ENCODE results near the gene FHAD1. TPM values are rescaled to one million over a fixed set of nuclear protein-coding genes. Genes with fewer than 3 reads are reported as not detected.

FHAD1 gene
- polyA plus RNA-seq, 3 donors: 0.67 to 0.69 TPM; not detected in 1

DNA sequence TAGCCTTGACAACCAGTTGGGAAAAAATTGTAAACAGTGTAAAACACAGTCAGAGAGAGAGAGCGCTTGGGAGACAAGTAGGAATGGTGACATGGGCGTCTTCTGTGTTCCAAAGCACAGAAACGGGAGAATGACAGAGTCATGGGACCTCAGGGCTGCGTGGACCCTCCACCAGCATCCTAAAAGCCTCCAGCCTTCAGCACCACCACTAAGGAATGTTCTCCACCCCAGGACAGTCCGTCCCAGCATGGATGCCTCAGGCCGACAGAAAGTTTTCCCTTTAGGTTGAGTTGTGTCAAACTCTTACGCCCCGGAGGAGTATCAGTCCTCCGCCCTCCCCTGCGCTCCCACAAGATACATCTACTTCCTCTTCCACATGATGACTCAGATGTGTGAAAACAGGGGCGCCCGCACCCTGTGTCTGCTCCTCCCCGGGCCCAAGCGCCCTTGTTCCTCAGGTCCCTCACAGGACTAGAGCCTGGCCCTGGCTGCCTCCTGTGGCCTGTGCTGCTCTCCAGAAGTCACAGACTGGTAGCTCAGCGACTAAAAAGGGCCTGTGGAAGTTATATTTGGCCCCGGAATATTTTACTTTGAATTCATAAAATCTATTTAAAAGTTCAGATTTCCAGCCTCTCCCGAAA is 98.8 kb downstream of the FHAD1 start:
- peak overlapping the region; percentile 31 for H2AFZ ChIP-seq (ENCODE audit: insufficient read depth, low read depth, low read length, poor library complexity, severe bottlenecking)

DNA sequence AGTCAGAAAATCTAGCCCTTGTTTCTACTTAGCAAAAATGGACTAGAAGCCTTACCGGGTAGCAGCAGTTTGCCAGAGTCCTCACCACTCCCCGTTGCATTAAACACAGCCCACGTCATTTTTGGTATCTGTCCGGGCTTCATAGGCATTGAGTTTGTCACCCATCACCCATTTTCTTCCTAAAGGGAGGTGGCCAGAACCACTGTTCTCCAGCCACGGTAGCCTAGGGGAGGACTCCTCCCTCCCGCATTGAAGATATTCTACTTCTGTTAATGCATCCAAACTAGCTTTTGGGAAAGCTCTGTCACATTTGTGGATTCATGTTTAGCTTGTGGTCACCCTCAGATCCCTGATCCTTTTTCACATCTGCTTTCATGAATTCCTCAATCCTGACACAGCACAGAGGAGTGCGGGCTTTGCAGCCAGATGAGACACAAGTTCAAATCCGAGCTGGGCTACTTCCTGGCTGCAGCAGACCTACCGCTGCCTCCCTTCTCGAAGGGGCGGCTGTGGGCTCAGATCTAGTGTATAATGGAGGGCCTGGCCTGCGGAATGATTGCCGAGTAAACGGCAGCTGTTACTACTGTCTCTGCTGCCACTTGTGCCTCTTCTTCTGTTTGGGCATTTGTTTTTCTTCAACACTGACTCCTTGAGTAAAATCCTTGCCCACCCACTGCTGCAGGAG is 99.5 kb downstream of the FHAD1 start:
- Histone ChIP-seq H3K4me2 (replicated peaks; ENCODE audit: extremely low read depth, low read length, poor library complexity, severe bottlenecking) (peak overlapping the region; percentile 64), H3K4me3 (replicated peaks in 1 of 3; ENCODE audit: low read depth in 2 of 3, low read length in 3 of 3) (no peak overlapping the region), H4K20me1 (ENCODE audit: insufficient read depth, low read length) (no peaks in the 10 kb centered on the region), H3K9ac (ENCODE audit: insufficient read depth, low read length, poor library complexity, severe bottlenecking) (no peak overlapping the region), H3K79me2 (ENCODE audit: insufficient read depth, low read length) (no peaks in the 10 kb centered on the region), H3K9me3 (replicated peaks in 1 of 2; ENCODE audit: control insufficient read depth in 1 of 2, insufficient read depth in 1 of 2, low read length in 2 of 2) (no peaks in the 10 kb centered on the region), H3K36me3 (replicated peaks in 1 of 2; ENCODE audit: control insufficient read depth in 1 of 2, insufficient read depth in 2 of 2, low read length in 2 of 2) (no peaks in the 10 kb centered on the region), H2AFZ (ENCODE audit: insufficient read depth, low read depth, low read length, poor library complexity, severe bottlenecking) (no peak overlapping the region), H3K4me1 (ENCODE audit: control insufficient read depth in 1 of 2, insufficient read depth in 2 of 2, low read length in 2 of 2) (peaks cover 58 to 60% of the 10 kb centered on the region in 2 donors), H3K27me3 (ENCODE audit: control insufficient read depth in 2 of 2, insufficient read depth in 2 of 2, low read length in 2 of 2) (no peaks in the 10 kb centered on the region), H3K27ac (ENCODE audit: low read depth in 1 of 2, low read length in 2 of 2) (peak overlapping the region; percentile 68 to 80)
- peak in 1 of 3 donors; percentile 20 for DNase-seq
- peaks cover 2 to 17% (median 4%) of the 10 kb centered on the region in 3 donors for H3K27me3 Mint-ChIP-seq (ENCODE audit: low read depth in 3 of 3)
- peaks cover 58% of the 10 kb centered on the region for H3K4me1 Mint-ChIP-seq
- H3K36me3 Mint-ChIP-seq: peaks cover 4 to 6% of the 10 kb centered on the region in 2 donors
- peak overlapping the region; percentile 87 to 94 (median 93) for H3K27ac Mint-ChIP-seq
- H3K9me3 Mint-ChIP-seq: peaks cover 0 to 2% (median 0%) of the 10 kb centered on the region in 7 donors
- H3K4me3 Mint-ChIP-seq: peak overlapping the region in 1 of 2 donors; percentile 30
- 82% methylated on average over 11 of the region's 14 CpGs for WGBS (ENCODE audit: insufficient coverage)
- TF ChIP-seq, protein P1, sequence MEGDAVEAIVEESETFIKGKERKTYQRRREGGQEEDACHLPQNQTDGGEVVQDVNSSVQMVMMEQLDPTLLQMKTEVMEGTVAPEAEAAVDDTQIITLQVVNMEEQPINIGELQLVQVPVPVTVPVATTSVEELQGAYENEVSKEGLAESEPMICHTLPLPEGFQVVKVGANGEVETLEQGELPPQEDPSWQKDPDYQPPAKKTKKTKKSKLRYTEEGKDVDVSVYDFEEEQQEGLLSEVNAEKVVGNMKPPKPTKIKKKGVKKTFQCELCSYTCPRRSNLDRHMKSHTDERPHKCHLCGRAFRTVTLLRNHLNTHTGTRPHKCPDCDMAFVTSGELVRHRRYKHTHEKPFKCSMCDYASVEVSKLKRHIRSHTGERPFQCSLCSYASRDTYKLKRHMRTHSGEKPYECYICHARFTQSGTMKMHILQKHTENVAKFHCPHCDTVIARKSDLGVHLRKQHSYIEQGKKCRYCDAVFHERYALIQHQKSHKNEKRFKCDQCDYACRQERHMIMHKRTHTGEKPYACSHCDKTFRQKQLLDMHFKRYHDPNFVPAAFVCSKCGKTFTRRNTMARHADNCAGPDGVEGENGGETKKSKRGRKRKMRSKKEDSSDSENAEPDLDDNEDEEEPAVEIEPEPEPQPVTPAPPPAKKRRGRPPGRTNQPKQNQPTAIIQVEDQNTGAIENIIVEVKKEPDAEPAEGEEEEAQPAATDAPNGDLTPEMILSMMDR (IDR thresholded peaks at IDR 0.05): no peak
- intact Hi-C loops (cut with micrococcal nuclease): loop anchor here in 1 of 2 donors (2.0 to 5.0 kb wide), 2 partner anchors 24 to 66 kb away; no protein-coding TSS in a partner anchor

More for the DNA sequence above, 98.8 kb downstream of the FHAD1 start:
- H3K27me3 Mint-ChIP-seq (ENCODE audit: low read depth in 3 of 3): peaks cover 2 to 17% (median 4%) of the 10 kb centered on the region in 3 donors
- 3% methylated on average over 10 of the region's 17 CpGs for WGBS (ENCODE audit: insufficient coverage)
- intact Hi-C loops (cut with micrococcal nuclease): loop anchor here in 1 of 2 donors (2.0 to 5.0 kb wide), 2 partner anchors 23 to 66 kb away; no protein-coding TSS in a partner anchor
- Histone ChIP-seq H4K20me1 (ENCODE audit: insufficient read depth, low read length) (no peaks in the 10 kb centered on the region), H3K36me3 (replicated peaks in 1 of 2; ENCODE audit: control insufficient read depth in 1 of 2, insufficient read depth in 2 of 2, low read length in 2 of 2) (no peaks in the 10 kb centered on the region), H3K4me3 (replicated peaks in 1 of 3; ENCODE audit: low read depth in 2 of 3, low read length in 3 of 3) (peak overlapping the region in 1 of 3 experiments; percentile 61), H3K4me1 (ENCODE audit: control insufficient read depth in 1 of 2, insufficient read depth in 2 of 2, low read length in 2 of 2) (peaks cover 63 to 66% of the 10 kb centered on the region in 2 donors), H3K9ac (ENCODE audit: insufficient read depth, low read length, poor library complexity, severe bottlenecking) (peak overlapping the region; percentile 22), H3K4me2 (replicated peaks; ENCODE audit: extremely low read depth, low read length, poor library complexity, severe bottlenecking) (peak overlapping the region; percentile 64), H3K27me3 (ENCODE audit: control insufficient read depth in 2 of 2, insufficient read depth in 2 of 2, low read length in 2 of 2) (no peaks in the 10 kb centered on the region), H3K27ac (ENCODE audit: low read depth in 1 of 2, low read length in 2 of 2) (peak overlapping the region; percentile 68 to 80), H3K79me2 (ENCODE audit: insufficient read depth, low read length) (no peaks in the 10 kb centered on the region), H3K9me3 (replicated peaks in 1 of 2; ENCODE audit: control insufficient read depth in 1 of 2, insufficient read depth in 1 of 2, low read length in 2 of 2) (no peaks in the 10 kb centered on the region)
- peaks cover 4 to 6% of the 10 kb centered on the region in 2 donors for H3K36me3 Mint-ChIP-seq
- peak overlapping the region; percentile 48 to 85 for H3K4me3 Mint-ChIP-seq
- peak; percentile 92 to 95 (median 95) for DNase-seq
- TF ChIP-seq, protein P1 (IDR thresholded peaks at IDR 0.05): no peak
- peak overlapping the region; percentile 87 to 94 (median 93) for H3K27ac Mint-ChIP-seq
- peaks cover 62% of the 10 kb centered on the region for H3K4me1 Mint-ChIP-seq
- peaks cover 0 to 2% (median 0%) of the 10 kb centered on the region in 7 donors for H3K9me3 Mint-ChIP-seq
